GM12801 (cell line): ENCODE measurements around the gene MICAL1.

Source experiments
- CTCF ChIP-seq: IDR thresholded peaks from one replicate; pipeline ENCODE4 v1.5.1; 2011; ENCODE audit warnings: control low read depth; ENCODE audit not compliant: insufficient read length; ENCODE audit errors: extremely low read depth

MICAL1 gene

GRCh38 chr6:109406196-109406595, 49.4 kb downstream of the MICAL1 start:
- no peak for TF ChIP-seq CTCF

- TF ChIP-seq CTCF, result no peak
These were observed 58.6 kb downstream of the MICAL1 start for GRCh38 chr6:109397020-109397419.

- no peak for TF ChIP-seq CTCF
These were observed 59.4 kb downstream of the MICAL1 start for GRCh38 chr6:109396046-109396718.
